LNCaP clone FGC (cell line): Measurements from ENCODE around the gene CPHXL.

Experiments
- DNase-seq: peaks from one replicate; pipeline ENCODE4 v3.0.0-alpha.2; 2011; ENCODE audit warnings: low read depth
- H3K4me3 ChIP-seq: 2 replicates; pipeline ENCODE4 v1.5.1; 2011; ENCODE audit warnings: mild to moderate bottlenecking, low read depth, low read length, control low read depth
- TF ChIP-seq, protein P1 (sequence below): IDR thresholded peaks from 2 replicates; pipeline ENCODE4 v1.5.1; 2012; ENCODE audit warnings: mild to moderate bottlenecking; ENCODE audit not compliant: control insufficient read depth, insufficient read depth; ENCODE audit errors: extremely low read depth

The CPHXL gene

DNA sequence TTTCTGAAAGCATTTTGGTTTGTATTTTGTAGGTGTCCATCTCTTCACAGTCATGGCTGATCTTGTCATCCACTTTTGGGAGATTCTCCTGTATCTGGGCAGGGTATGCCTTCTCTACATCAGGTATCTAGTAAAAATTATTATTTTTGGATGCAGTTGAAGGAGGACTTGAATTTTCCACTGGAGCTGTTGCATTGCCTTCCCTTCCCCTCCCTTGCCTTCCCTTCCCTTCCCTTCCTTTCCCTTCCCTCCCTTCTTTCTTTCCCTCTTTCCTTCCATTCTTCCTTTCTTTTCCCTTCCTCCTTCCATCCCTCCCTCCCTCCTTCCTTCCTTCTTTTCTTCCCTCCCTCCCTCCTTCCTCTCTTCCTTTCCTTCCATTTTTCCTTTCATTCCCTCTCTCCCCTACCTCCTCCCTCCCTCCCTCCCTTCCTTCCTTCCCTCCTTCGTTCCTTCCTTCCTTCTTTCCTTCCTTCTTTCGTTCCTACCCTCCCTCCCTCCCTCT, 33.8 kb upstream of the CPHXL start:
- DNase-seq = no peak
- H3K4me3 ChIP-seq = no peak overlapping the region
- TF ChIP-seq, protein P1, sequence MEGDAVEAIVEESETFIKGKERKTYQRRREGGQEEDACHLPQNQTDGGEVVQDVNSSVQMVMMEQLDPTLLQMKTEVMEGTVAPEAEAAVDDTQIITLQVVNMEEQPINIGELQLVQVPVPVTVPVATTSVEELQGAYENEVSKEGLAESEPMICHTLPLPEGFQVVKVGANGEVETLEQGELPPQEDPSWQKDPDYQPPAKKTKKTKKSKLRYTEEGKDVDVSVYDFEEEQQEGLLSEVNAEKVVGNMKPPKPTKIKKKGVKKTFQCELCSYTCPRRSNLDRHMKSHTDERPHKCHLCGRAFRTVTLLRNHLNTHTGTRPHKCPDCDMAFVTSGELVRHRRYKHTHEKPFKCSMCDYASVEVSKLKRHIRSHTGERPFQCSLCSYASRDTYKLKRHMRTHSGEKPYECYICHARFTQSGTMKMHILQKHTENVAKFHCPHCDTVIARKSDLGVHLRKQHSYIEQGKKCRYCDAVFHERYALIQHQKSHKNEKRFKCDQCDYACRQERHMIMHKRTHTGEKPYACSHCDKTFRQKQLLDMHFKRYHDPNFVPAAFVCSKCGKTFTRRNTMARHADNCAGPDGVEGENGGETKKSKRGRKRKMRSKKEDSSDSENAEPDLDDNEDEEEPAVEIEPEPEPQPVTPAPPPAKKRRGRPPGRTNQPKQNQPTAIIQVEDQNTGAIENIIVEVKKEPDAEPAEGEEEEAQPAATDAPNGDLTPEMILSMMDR = no peak

DNA sequence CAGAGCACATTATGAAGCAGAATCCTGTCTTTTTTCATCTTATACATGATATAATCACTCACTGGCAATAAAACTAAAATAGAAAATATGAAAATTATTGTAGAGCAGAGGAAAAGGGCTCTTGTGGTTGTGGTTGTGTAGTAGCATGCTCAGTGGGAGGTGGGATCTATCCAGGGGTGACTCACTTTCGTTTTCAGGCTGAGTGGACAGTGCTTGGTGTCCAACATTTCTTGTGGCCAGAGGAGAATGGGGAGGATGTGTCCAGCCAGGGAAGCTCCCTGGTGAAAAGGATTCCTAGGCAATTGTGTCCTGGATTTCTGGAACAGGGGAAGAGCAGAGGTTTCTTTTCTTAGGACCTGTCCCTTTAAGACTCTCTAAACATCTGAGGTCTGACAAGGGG, 31.9 kb upstream of the CPHXL start:
- no peak overlapping the region for H3K4me3 ChIP-seq
- DNase-seq = no peak
- TF ChIP-seq, protein P1 = no peak

DNA sequence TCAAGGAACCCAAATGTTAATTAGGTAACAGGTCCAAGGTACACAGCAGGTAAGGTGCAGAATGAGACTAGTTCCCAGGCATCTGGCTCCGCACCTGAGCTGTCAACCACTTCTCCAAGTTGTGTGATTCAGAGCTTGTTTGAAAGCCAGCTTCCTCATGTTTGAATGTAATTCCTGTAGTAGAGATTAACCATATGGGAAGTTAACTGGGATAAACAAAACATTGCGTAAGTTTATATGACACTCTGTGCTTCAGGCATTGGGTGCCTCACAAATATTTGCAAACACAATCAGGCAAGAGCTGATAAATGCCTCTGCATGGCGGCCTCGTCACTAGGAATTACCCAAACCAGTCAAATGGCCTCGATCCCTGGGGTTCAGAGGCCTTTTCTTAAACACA, 27.9 kb upstream of the CPHXL start:
- no peak overlapping the region for H3K4me3 ChIP-seq
- TF ChIP-seq, protein P1 = no peak
- peak; percentile 59 for DNase-seq

DNA sequence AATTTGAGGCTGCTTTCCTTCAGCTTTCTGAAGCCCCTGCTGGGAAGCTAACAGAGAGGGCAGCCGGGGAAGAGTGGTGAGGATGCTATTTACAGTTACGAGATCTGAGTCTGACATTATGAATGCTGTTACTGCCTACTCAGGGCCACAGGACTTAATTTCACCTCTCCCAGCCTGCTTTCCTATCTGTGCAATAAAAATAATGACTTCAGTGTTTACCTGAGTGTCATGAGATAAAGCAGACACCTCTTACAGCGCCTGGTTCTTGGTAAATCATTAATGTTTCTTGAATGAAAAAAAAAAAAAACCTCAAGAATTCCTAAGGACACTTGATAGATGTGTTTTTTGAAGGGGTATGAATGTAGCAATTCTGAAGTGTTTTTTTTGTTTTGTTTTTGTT, 24.2 kb upstream of the CPHXL start:
- no peak overlapping the region for H3K4me3 ChIP-seq
- DNase-seq = no peak
- TF ChIP-seq, protein P1 = no peak

DNA sequence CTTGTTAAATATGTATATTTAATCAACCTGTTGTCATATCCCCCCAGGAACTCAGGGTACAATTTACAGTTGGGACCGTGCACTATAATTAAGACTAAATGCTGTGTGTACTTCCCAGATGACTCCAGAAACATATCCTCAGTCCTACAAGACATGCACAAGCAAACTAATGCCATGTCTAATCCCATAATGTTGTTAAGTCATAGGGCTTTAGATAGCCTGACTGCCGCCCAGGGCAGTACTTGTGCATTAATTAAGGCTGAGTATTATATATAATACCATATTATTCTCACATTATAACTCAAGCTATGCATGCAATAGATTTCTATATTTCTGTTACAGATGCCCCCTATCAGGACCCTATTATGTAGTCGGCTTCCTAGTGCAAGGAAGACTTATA, 20.1 kb upstream of the CPHXL start:
- no peak overlapping the region for H3K4me3 ChIP-seq
- no peak for DNase-seq
- TF ChIP-seq, protein P1 = no peak

DNA sequence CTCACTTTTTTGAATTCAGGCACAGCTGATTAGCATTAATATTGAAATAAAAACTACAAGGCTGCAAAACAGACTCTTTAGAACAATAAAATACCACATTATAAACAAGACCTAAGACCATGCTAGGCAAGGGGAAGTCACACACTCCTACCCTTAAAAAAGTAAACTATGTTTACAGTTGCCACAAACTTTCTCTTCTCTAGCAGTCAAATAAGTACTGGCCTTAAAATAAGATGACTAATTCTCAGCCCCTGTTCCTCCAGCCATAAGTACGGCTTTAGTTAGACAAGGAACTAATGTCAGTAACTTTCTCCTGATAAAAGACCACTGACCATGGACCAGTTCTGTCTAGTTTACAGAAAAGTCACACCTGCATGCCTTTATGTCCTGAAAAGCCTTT, 19.5 kb upstream of the CPHXL start:
- DNase-seq = no peak
- TF ChIP-seq, protein P1 = no peak

DNA sequence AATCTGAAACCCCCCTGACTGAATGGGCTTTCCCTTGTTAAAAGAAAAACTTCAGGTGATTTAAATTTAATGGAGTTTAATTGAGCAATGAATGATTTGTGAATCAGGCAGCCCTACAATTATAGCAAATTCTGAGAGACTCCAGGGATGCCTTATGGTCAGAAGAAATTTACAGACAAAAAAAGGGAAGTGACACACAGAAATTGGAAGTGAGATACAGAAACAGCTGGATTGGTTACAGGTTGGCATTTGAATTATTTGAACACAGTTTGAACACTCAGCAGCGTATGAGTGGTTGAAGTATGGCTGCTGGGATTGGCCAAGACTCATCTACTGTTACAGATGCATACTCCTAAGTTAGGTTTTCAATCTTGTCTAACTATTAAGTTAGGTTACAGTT, 19.0 kb upstream of the CPHXL start:
- H3K4me3 ChIP-seq = no peak overlapping the region
- no peak for DNase-seq
- TF ChIP-seq, protein P1 = no peak

More for the DNA sequence above, 19.5 kb upstream of the CPHXL start:
- H3K4me3 ChIP-seq = no peak overlapping the region
